ENCODE data around the gene PRR7. TPM values are rescaled to one million over a fixed set of nuclear protein-coding genes. Genes with fewer than 3 reads are reported as not detected.

PRR7 gene
- total RNA-seq, 1 donor from 2014 or later = 2.1 TPM

DNA sequence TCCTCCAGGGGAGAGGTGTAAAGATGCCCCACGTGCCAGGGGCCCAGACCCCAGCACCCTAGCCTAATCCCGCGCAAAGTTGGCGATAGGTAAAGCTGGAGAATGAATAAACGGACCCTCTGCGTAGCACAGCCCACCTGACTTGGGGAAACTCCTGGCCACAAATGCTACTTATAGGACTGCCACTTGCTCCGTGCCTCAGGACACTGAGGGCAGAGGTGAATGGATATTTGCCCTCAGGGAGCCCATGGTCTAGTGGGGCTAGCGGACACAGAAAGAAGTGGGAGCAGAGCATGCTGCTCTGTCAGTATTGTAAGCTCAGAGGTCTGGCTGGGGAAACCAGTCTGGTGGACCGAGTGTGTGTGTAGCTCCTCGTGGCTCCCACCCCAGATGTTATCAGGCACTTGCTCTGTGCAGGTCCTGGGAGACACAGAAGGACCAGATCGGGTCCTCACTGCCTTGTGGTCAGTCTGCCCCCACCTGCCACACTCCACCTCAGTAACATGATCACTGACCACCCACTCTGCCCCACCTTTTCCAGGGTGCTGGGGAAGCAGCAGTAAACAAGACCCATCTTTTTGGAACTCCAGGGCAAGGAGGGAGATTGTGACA, 19.3 kb upstream of the PRR7 start:
- H3K4me3 ChIP-seq = peak overlapping the region; percentile 81
- TF ChIP-seq, protein P1, sequence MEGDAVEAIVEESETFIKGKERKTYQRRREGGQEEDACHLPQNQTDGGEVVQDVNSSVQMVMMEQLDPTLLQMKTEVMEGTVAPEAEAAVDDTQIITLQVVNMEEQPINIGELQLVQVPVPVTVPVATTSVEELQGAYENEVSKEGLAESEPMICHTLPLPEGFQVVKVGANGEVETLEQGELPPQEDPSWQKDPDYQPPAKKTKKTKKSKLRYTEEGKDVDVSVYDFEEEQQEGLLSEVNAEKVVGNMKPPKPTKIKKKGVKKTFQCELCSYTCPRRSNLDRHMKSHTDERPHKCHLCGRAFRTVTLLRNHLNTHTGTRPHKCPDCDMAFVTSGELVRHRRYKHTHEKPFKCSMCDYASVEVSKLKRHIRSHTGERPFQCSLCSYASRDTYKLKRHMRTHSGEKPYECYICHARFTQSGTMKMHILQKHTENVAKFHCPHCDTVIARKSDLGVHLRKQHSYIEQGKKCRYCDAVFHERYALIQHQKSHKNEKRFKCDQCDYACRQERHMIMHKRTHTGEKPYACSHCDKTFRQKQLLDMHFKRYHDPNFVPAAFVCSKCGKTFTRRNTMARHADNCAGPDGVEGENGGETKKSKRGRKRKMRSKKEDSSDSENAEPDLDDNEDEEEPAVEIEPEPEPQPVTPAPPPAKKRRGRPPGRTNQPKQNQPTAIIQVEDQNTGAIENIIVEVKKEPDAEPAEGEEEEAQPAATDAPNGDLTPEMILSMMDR (IDR thresholded peaks at IDR 0.05; ENCODE audit: borderline replicate concordance) = no peak
- intact Hi-C loops (cut with micrococcal nuclease) = no loop called here
- H3K27me3 ChIP-seq (ENCODE audit: low read depth) = no peaks in the 10 kb centered on the region
- no peak for DNase-seq
- peaks cover 45% of the 10 kb centered on the region for H3K4me1 ChIP-seq
- no peaks in the 10 kb centered on the region for H3K9me3 ChIP-seq (replicated peaks)
- H3K27ac ChIP-seq (replicated peaks) = peak overlapping the region; percentile 87
- H3K36me3 ChIP-seq = peaks cover 7% of the 10 kb centered on the region

DNA sequence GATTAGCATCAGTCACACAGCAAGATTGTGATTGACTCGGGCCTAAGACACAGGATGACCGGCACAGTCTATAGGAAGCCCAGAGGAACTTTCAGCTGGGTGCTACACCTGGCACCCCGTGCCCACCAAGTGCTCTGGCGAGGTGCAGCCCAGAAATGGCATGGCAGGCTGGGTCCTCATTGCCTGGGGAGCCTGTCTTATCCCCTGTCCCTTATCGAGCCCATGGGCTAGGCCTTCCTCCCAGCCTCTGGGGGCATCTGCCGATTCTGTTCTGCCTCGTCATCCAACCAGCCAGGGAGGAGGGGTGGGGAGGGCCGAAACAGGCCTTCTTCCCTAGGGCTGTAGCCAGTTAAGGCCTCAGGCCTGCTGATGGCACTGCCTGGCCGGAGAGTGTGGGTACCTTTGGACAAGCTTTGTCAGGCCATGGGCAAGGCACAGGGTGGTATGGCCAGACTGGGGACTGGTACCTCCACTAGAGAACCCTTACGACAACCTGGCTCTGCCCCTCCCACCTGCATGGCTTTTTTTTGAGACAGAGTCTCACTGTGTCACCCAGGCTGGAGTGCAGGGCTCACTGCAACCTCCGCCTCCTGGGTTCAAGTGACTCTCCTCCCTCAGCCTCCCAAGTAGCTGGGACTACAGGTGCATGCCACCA, 18.6 kb upstream of the PRR7 start:
- DNase-seq = no peak
- Histone ChIP-seq H3K27ac (replicated peaks) (no peak overlapping the region), H3K27me3 (ENCODE audit: low read depth) (no peaks in the 10 kb centered on the region), H3K9me3 (replicated peaks) (no peaks in the 10 kb centered on the region), H3K36me3 (peaks cover 15% of the 10 kb centered on the region), H3K4me1 (peaks cover 53% of the 10 kb centered on the region), H3K4me3 (peak overlapping the region; percentile 81)
- intact Hi-C loops (cut with micrococcal nuclease) = no loop called here
- TF ChIP-seq, protein P1 (IDR thresholded peaks at IDR 0.05; ENCODE audit: borderline replicate concordance) = no peak

DNA sequence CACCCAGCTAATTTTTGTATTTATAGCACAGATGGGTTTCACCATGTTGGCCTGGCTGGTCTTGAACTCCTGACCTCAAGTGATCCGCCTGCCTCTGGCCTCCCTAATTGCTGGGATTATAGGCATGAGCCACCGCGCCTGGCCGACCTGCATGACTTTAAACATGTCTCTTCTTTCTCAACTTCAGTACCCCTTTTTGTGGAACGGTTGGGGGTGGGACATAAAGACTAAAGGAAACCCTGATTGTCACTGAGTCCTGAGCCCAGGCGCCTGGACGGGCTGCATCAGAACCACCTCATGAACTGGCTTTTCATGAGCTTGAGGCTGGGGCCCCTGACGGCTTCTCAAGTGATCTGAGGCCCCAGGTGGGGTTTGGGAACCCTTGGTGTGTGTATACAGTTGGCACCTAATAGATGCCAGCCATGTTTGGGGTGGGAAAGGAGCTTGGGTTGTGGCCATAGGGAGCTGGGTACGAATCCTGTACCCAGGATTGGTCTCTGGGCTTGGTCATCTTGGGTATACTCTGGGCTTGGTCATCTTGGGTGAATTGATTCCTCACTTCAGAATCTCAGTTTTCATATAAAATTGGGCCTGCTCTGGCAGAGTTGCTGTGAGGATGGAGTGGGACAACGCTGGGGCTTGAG, 17.9 kb upstream of the PRR7 start:
- no peak overlapping the region for H3K4me3 ChIP-seq
- intact Hi-C loops (cut with micrococcal nuclease) = no loop called here
- H3K27ac ChIP-seq (replicated peaks) = peak overlapping the region; percentile 15

DNA sequence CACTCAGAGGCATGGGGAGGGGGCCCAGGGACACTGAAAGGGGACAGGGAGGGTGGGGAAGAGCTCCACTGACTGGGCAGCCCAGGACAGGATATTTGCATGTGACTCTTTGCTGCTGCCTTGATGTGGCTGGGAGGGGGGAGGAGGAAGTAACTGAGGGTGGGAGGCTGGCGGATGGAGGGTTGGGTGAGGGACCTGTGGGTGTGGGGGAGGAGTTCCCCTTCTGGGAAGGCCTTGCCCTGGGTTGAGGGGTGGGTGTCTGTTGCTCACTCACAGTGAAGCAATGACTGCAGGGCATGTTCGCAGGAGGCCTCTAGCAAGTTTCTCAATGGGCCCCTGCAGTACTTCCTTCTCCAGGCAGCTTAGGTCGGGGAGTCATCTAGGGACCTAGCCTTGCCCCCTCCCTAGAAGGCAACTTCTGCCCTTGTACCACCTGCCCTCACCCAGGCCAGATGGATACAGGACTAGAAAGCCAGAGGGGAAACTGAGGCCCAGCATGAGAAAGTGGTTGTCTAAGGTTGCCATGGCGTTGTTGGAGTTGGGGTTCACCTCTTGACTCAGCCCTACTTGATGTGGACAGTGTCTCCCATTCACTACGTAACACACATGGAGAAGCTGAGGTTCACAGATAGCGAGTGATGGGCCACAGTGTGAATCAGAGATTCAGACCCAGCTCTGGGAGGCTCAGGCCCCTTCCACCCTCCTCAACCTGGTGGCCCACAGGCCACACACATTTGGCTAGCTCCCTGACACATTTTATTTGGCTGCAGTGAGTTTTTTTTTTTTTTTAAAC, 17.2 kb upstream of the PRR7 start:
- H3K4me1 ChIP-seq = peaks cover 53% of the 10 kb centered on the region
- H3K9me3 ChIP-seq (replicated peaks) = no peaks in the 10 kb centered on the region
- peak; percentile 67 for DNase-seq
- H3K4me3 ChIP-seq = no peak overlapping the region
- TF ChIP-seq, protein P1 (IDR thresholded peaks at IDR 0.05; ENCODE audit: borderline replicate concordance) = no peak
- intact Hi-C loops (cut with micrococcal nuclease) = no loop called here
- H3K36me3 ChIP-seq = peaks cover 29% of the 10 kb centered on the region
- H3K27ac ChIP-seq (replicated peaks) = no peak overlapping the region
- no peaks in the 10 kb centered on the region for H3K27me3 ChIP-seq (ENCODE audit: low read depth)

More for the DNA sequence above, 17.9 kb upstream of the PRR7 start:
- peaks cover 21% of the 10 kb centered on the region for H3K36me3 ChIP-seq
- DNase-seq = no peak
- no peaks in the 10 kb centered on the region for H3K27me3 ChIP-seq (ENCODE audit: low read depth)
- H3K9me3 ChIP-seq (replicated peaks) = no peaks in the 10 kb centered on the region
- TF ChIP-seq, protein P1 (IDR thresholded peaks at IDR 0.05; ENCODE audit: borderline replicate concordance) = no peak
- peaks cover 53% of the 10 kb centered on the region for H3K4me1 ChIP-seq
